Breast epithelium (tissue), 3 donors: ENCODE data around the gene WWTR1.

ENCODE experiments used
- CTCF ChIP-seq, 3 donors: fragments of 450-650 bp; IDR thresholded peaks; one replicate each; pipeline ENCODE4 v1.5.1; 2016 to 2017; ENCODE audit warnings: antibody characterized with exemption in 3 of 3, mild to moderate bottlenecking in 3 of 3, moderate library complexity in 3 of 3
- POLR2AphosphoS5 ChIP-seq, 3 donors: sonication (generic); formaldehyde crosslinking; IDR thresholded peaks; one replicate each; pipeline ENCODE4 v1.6.1; 2017; ENCODE audit warnings: antibody characterized with exemption in 3 of 3

DNA sequence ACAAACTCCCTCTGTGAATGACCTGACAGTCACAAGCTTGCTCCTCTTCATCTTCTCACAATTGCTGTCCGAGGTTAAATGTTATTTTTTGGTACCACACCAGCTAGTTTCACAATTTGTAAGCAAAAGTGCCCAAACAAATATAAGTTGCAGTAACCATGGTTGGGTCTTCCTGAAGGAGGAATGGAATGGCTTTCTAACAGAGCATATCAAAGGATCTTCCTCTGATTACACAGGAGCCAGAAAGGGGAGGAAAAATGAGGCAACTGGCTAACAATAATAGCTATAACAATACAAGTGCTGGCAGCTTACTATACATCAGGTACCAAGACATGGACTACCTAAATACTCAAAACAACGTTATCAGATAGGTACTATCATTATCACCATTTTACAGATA is 90.4 kb downstream of the WWTR1 start:
- TF ChIP-seq CTCF (IDR thresholded peaks at IDR 0.05) (no peak), POLR2AphosphoS5 (IDR thresholded peaks at IDR 0.05) (no peak)
